NCI-H526 (cell line): ENCODE data around the gene MVD.

Source experiments
- DNase-seq, 2 experiments: peaks; one replicate each; lab custom pipeline; 2025; lab: John Stamatoyannopoulos, UW

The MVD gene

DNA sequence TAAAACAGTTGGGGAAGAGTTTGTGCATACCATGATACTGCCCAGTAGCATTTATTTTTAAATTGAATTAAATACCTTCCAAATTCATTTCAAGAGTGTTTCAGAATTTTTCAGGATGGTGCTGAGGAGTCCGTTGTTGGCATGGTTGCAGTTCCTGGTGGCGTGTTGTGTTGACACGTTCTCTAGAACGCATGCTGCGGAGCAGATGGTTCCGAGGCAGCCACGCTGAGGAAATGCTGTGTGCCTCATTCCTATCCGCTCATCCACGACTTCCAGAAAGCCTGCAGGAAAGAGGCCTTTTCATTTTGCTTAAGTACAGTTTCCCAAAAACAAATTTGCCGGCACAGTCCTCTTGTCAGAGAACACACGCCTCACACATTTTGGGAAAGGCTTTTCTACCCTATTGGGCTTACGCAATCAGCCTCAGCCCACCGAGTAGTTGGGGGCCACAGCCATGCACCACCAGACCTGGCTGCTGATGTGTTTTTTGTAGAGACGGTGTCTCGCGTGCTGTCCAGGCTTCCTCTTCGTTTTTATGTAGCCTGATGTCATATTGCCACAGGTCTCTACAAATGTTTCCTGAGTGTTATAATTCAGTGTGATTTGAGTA is 56.6 kb downstream of the MVD start:
- DNase-seq, result no peak

DNA sequence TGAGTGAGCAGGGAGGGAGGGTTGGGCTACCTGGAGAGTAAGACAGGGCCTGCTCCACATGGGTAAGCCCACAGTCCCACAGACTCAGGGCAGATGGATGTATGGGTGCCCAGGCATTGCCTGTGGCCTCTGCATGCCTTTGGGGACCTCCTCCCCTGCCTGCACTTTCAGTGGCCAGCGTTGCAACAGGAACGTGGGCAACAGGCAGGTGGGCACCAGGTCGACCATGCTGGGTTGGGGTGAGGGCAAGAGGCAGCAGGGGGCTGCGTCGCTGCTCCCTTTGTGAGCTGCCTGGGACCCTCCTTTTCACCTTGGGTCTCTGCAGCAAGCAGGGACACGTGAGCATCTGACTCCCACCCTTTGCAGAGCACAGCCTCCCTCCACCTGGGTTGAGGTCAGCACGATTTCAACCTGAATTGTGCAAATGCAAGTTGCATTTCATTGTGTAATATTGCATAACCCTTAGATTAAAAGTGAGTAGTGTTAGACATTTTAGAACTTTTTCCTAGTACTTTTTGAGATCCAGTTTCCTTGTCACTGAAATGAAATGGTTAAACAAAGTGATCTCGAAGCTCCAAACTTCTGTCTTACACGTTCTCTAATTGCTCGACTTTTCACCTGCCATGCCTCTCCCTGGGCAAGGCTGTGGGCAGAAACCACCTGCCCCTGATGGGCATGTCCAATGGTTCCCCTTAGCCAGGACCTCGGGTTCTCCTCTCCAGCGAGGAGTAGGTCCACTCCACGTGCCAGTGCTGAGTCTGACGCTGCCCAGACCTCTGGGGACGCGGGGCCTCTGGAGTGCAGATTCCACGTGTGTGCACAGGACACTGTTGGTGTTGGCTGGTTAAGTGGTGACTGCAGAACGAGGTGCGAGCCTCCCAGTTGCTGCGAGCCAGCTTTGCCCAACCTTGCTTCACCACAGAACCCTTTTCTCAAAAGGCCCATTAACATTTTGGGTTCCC is 57.4 kb downstream of the MVD start:
- no peak for DNase-seq

DNA sequence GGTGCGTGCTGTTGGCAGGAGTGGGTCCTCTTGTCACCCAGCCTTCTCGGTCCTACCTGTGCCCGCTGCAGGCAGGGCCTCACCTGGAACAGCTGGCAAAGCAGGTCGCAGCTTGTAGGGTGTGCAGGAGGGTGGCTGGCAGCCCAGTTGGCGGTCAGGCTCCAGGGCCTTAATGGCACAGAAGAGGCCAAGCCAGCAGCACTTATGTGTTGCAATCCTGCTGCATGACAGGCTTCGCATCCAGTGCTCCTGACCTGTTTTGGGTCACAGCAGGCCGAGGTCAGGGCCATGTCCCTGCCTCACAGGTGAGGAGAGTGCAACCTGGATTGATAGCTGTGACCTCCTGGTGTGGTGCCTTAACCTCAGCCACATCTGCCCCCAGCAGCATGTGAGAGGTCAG is 60.8 kb downstream of the MVD start:
- DNase-seq, result no peak
